PC-9 (cell line): ENCODE data around the gene OR13C3. TPM values are rescaled to one million over a fixed set of nuclear protein-coding genes. Genes with fewer than 3 reads are reported as not detected.

Experiments used
- BruUV-seq: library from RNA; stranded (reverse); fragments of 400-500 nt; replicated peaks from 2 replicates; lab custom pipeline; 2021; lab: Mats Ljungman, UMichigan
- CTCF ChIA-PET: fragments of 300-600 bp; sonication (Branson Sonifier 250); formaldehyde crosslinking; loops from one replicate; lab custom pipeline; 2022; ENCODE audit warnings: antibody characterized with exemption; lab: Charles Lee
- POLR2A ChIA-PET: fragments of 300-600 bp; sonication (Branson Sonifier 250); formaldehyde crosslinking; loops from one replicate; lab custom pipeline; 2022; ENCODE audit warnings: antibody characterized with exemption; ENCODE audit not compliant: unreplicated experiment; lab: Charles Lee
- DNase-seq, 2 experiments: peaks; one replicate each; pipeline versions ENCODE4 v3.0.0 to v3.0.0-alpha.2; 2015 to 2022; ENCODE audit warnings: mixed read lengths in 1 of 2
- H2AFZ ChIP-seq: fragments of 200-600 bp; sonication (generic); 2 replicates; pipeline ENCODE4 v1.8.1; 2017; ENCODE audit warnings: antibody characterized with exemption
- H3F3A ChIP-seq: fragments of 200-600 bp; sonication (generic); 2 replicates; pipeline ENCODE4 v1.8.1; 2017; ENCODE audit warnings: antibody characterized with exemption, mild to moderate bottlenecking, low read depth; ENCODE audit not compliant: insufficient read depth
- H3K27ac ChIP-seq: fragments of 200-600 bp; sonication (generic); 2 replicates; pipeline ENCODE4 v1.6.1; 2016; ENCODE audit warnings: mixed run types
- H3K27me3 ChIP-seq: fragments of 200-600 bp; sonication (generic); 2 replicates; pipeline ENCODE4 v1.6.1; 2016; ENCODE audit warnings: low read depth, mixed run types; ENCODE audit not compliant: insufficient read depth
- H3K36me3 ChIP-seq: fragments of 200-600 bp; sonication (generic); 2 replicates; pipeline ENCODE4 v1.6.1; 2016; ENCODE audit warnings: low read depth, mixed run types
- H3K4me1 ChIP-seq: fragments of 200-600 bp; sonication (generic); replicated peaks from 2 replicates; pipeline ENCODE4 v1.6.1; 2016; ENCODE audit warnings: mixed run types; ENCODE audit not compliant: insufficient read depth
- H3K4me2 ChIP-seq: fragments of 200-600 bp; sonication (generic); 2 replicates; pipeline ENCODE4 v1.6.1; 2017; ENCODE audit warnings: mixed run types
- H3K4me3 ChIP-seq: fragments of 200-600 bp; sonication (generic); 2 replicates; pipeline ENCODE4 v1.6.1; 2016; ENCODE audit warnings: mixed run types
- H3K79me2 ChIP-seq: fragments of 200-600 bp; sonication (generic); 2 replicates; pipeline ENCODE4 v1.6.1; 2017; ENCODE audit warnings: low read depth, mixed run types
- H3K9me2 ChIP-seq: fragments of 200-600 bp; sonication (generic); 2 replicates; pipeline ENCODE4 v1.8.1; 2017; ENCODE audit warnings: mild to moderate bottlenecking; ENCODE audit not compliant: insufficient read depth
- H3K9me3 ChIP-seq: fragments of 200-600 bp; sonication (generic); 2 replicates; pipeline ENCODE4 v1.8.1; 2016; ENCODE audit warnings: low read depth; ENCODE audit not compliant: insufficient read depth
- H4K20me1 ChIP-seq: fragments of 200-600 bp; sonication (generic); 2 replicates; pipeline ENCODE4 v1.8.1; 2017; ENCODE audit not compliant: insufficient read depth
- EZH2 ChIP-seq: fragments of 200-600 bp; sonication (generic); IDR thresholded peaks from 2 replicates; pipeline ENCODE4 v1.8.0; 2017; ENCODE audit warnings: antibody characterized with exemption, low read depth
- intact Hi-C: fragments of 100-400 bp; cut with micrococcal nuclease; formaldehyde crosslinking; loops from one replicate; pipeline ENCODE4 v1.10.0; 2022; ENCODE audit not compliant: unreplicated experiment
- total RNA-seq: library from RNA; stranded (reverse); gene quantifications from 2 replicates; pipeline ENCODE4 v1.2.3, GENCODE V29; 2021
- TF ChIP-seq, protein P1 (sequence below): fragments of 200-600 bp; sonication (generic); conservative IDR thresholded peaks from 2 replicates; pipeline ENCODE4 v1.6.1; 2017; ENCODE audit warnings: mixed run types, antibody characterized with exemption, mild to moderate bottlenecking, moderate library complexity

Gene OR13C3
- total RNA-seq, 1 experiment from 2014 or later, result not detected

GRCh38 chr9:104553261-104553660 is 16.6 kb upstream of the OR13C3 start:
- Histone ChIP-seq H3K4me1 (no peaks in the 10 kb centered on the region), H3K79me2 (no peaks in the 10 kb centered on the region), H3K27me3 (no peaks in the 10 kb centered on the region), H3F3A (no peaks in the 10 kb centered on the region), H2AFZ (no peak overlapping the region), H3K27ac (no peak overlapping the region), H3K4me3 (no peak overlapping the region), H3K9me2 (no peaks in the 10 kb centered on the region), H4K20me1 (no peaks in the 10 kb centered on the region), H3K4me2 (no peak overlapping the region), H3K9me3 (no peaks in the 10 kb centered on the region), H3K36me3 (no peaks in the 10 kb centered on the region)
- TF ChIP-seq, protein P1, sequence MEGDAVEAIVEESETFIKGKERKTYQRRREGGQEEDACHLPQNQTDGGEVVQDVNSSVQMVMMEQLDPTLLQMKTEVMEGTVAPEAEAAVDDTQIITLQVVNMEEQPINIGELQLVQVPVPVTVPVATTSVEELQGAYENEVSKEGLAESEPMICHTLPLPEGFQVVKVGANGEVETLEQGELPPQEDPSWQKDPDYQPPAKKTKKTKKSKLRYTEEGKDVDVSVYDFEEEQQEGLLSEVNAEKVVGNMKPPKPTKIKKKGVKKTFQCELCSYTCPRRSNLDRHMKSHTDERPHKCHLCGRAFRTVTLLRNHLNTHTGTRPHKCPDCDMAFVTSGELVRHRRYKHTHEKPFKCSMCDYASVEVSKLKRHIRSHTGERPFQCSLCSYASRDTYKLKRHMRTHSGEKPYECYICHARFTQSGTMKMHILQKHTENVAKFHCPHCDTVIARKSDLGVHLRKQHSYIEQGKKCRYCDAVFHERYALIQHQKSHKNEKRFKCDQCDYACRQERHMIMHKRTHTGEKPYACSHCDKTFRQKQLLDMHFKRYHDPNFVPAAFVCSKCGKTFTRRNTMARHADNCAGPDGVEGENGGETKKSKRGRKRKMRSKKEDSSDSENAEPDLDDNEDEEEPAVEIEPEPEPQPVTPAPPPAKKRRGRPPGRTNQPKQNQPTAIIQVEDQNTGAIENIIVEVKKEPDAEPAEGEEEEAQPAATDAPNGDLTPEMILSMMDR, result no peak
- TF ChIP-seq EZH2, result no peak
- POLR2A ChIA-PET, result no interaction called here
- CTCF ChIA-PET, result no interaction called here
- no TSS peak for BruUV-seq
- DNase-seq, result no peak
- intact Hi-C loops, result no loop called here

- CTCF ChIA-PET, result no interaction called here
- intact Hi-C loops, result no loop called here
- no peak for DNase-seq
- H3K4me3 ChIP-seq, result no peak overlapping the region
- H3K9me3 ChIP-seq, result no peaks in the 10 kb centered on the region; the same call in 1 of the 2 replicates
- TF ChIP-seq EZH2, result no peak
- TF ChIP-seq, protein P1, result no peak
- H3K27ac ChIP-seq, result no peak overlapping the region
- H3F3A ChIP-seq, result no peaks in the 10 kb centered on the region
- no peaks in the 10 kb centered on the region for H3K27me3 ChIP-seq
- no peak overlapping the region for H3K4me2 ChIP-seq
- POLR2A ChIA-PET, result no interaction called here
- no peaks in the 10 kb centered on the region for H3K79me2 ChIP-seq
- no peaks in the 10 kb centered on the region for H3K36me3 ChIP-seq
- H3K4me1 ChIP-seq, result no peaks in the 10 kb centered on the region
- BruUV-seq, result no TSS peak
- no peaks in the 10 kb centered on the region for H3K9me2 ChIP-seq
- no peaks in the 10 kb centered on the region for H4K20me1 ChIP-seq
- no peak overlapping the region for H2AFZ ChIP-seq
Measured at GRCh38 chr9:104544644-104545043, 8.0 kb upstream of the OR13C3 start.

DNA sequence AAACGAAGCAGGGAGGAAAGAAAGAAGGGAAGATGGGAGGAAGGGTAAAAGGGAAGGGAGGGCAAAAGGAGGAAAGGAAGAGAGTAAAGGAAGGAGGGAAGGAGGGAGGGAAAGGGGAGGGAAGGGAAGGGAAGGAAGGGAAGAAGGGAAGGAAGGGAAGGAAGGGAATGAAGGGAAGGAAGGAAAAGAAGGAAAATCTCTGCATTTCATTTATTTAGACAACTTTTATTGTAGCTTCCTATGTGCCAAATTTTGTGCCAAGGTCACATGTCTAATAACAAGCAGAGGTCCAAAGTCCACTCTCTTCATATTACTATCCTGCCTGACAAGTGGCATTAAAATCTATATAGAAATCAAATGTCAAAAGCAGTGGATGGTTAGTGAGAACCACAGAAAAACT is 2.6 kb upstream of the OR13C3 start:
- Histone ChIP-seq H4K20me1 (no peaks in the 10 kb centered on the region), H3K27me3 (no peaks in the 10 kb centered on the region), H3K4me2 (no peak overlapping the region), H3F3A (no peaks in the 10 kb centered on the region), H3K4me3 (no peak overlapping the region), H3K9me3 (no peaks in the 10 kb centered on the region; the same call in 1 of the 2 replicates), H3K27ac (no peak overlapping the region), H3K36me3 (no peaks in the 10 kb centered on the region), H3K79me2 (no peaks in the 10 kb centered on the region), H2AFZ (no peak overlapping the region), H3K9me2 (no peaks in the 10 kb centered on the region), H3K4me1 (no peaks in the 10 kb centered on the region)
- CTCF ChIA-PET, result no interaction called here
- POLR2A ChIA-PET, result no interaction called here
- no TSS peak for BruUV-seq
- TF ChIP-seq, protein P1, result no peak
- no peak for TF ChIP-seq EZH2
- no peak for DNase-seq
- intact Hi-C loops, result no loop called here
